ENCODE results near the gene MARVELD3.
"Not testable (repeated sequence)": the region's sequence is repeated elsewhere in the genome, so short reads cannot be mapped to it uniquely, and the experiment has no call there.

The MARVELD3 gene, protein sequence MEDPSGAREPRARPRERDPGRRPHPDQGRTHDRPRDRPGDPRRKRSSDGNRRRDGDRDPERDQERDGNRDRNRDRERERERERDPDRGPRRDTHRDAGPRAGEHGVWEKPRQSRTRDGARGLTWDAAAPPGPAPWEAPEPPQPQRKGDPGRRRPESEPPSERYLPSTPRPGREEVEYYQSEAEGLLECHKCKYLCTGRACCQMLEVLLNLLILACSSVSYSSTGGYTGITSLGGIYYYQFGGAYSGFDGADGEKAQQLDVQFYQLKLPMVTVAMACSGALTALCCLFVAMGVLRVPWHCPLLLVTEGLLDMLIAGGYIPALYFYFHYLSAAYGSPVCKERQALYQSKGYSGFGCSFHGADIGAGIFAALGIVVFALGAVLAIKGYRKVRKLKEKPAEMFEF

GRCh38 chr16:71626018-71626857 is at the start of gene MARVELD3:
MARVELD3 (plus strand) TSS chr16:71626184; CDS start chr16:71626230, 46 bp downstream.
- no peak within 1 kb of the TSS for H3K4me3 ChIP-seq (ENCODE audit: low read depth, low read length)
- TF ChIP-seq, protein P1, sequence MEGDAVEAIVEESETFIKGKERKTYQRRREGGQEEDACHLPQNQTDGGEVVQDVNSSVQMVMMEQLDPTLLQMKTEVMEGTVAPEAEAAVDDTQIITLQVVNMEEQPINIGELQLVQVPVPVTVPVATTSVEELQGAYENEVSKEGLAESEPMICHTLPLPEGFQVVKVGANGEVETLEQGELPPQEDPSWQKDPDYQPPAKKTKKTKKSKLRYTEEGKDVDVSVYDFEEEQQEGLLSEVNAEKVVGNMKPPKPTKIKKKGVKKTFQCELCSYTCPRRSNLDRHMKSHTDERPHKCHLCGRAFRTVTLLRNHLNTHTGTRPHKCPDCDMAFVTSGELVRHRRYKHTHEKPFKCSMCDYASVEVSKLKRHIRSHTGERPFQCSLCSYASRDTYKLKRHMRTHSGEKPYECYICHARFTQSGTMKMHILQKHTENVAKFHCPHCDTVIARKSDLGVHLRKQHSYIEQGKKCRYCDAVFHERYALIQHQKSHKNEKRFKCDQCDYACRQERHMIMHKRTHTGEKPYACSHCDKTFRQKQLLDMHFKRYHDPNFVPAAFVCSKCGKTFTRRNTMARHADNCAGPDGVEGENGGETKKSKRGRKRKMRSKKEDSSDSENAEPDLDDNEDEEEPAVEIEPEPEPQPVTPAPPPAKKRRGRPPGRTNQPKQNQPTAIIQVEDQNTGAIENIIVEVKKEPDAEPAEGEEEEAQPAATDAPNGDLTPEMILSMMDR (IDR thresholded peaks at IDR 0.05; ENCODE audit: low read depth, low read length) = no peak

DNA sequence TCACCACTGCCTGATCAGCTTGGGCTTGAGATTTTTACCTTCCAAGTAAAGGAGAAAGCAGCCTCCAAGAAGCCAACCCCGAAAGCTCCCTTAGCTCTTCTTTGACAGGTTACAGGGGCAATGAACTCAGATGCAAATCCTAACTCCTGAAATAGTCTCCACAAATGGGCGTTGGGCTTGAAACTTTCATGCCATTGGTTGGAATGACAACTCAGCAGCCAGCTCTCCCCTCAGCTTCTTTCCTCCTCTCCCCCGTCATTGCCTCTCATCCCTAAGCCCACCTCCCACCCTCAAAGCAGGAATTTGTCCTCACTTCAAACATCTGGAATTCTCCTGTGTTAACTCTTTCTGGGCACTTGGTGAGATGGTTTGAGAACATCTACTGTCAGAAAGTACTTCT is 49.0 kb upstream of the MARVELD3 start, which contains the start of gene TAT:
TSS of gene TAT (minus strand) at position 122 of the 400 bp plus-strand sequence. CDS start 677 bp downstream, outside the sequence.
- TF ChIP-seq, protein P1 (IDR thresholded peaks at IDR 0.05; ENCODE audit: low read depth, low read length) = no peak
- no peak within 1 kb of the TSS for H3K4me3 ChIP-seq (ENCODE audit: low read depth, low read length)

GRCh38 chr16:71582553-71582848 is 43.5 kb upstream of the MARVELD3 start:
- not testable (repeated sequence) for H3K4me3 ChIP-seq (ENCODE audit: low read depth, low read length)

DNA sequence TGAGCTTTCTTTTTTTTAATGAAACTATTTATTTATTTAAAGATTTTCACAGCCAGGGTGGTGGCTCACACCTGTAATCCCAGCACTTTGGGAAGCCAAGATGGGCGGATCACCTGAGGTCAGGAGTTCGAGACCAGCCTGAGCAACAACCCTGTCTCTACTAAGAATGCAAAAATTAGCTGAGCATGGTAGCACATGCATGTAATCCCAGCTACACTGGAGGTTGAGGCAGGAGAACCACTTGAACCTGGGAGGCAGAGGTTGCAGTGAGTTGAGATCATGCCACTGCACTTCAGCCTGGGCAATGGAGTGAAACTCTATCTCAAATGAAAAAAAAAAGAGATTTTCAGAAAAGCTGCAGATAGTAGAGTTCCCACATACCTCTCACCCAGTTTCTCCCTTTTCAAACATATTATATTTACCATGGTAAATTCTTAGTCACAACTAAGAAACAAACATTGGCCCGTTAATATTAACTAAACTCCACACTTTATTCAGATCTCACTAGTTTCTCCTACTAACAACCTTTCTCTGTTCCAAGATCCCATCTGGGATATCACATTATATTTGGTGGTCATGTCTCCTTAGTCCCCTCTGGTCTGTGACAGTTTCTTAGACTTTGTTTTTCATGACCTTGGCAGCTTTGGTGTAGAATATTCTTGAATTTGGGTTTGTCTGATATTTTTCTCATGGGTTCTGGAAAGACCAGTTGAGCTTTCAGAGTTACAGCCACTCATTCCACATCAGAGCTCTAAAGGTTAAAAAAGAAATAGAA is 41.3 kb upstream of the MARVELD3 start:
- TF ChIP-seq, protein P1 (IDR thresholded peaks at IDR 0.05; ENCODE audit: low read depth, low read length) = no peak
- no peak overlapping the region for H3K4me3 ChIP-seq (ENCODE audit: low read depth, low read length)

GRCh38 chr16:71585318-71585703 is 40.7 kb upstream of the MARVELD3 start:
- H3K4me3 ChIP-seq (ENCODE audit: low read depth, low read length) = no peak overlapping the region
- TF ChIP-seq, protein P1 (IDR thresholded peaks at IDR 0.05; ENCODE audit: low read depth, low read length) = no peak

GRCh38 chr16:71589334-71589733 is 36.6 kb upstream of the MARVELD3 start:
- H3K4me3 ChIP-seq (ENCODE audit: low read depth, low read length) = not testable (repeated sequence)

DNA sequence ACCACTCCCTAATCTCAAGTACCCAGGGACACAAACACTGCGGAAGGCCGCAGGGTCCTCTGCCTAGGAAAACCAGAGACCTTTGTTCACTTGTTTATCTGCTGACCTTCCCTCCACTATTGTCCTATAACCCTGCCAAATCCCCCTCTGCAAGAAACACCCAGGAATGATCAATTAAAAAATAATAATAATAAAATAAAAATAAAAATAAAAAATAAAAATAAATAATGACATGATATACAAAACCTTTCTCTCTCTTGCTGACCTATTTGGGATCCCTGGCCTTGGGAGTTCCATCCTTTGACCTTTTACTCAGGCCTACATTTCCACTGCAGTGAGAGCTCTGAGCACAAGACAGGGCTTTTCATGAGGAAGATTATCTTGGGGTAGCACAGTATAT is 35.9 kb upstream of the MARVELD3 start:
- H3K4me3 ChIP-seq (ENCODE audit: low read depth, low read length) = not testable (repeated sequence)

- H3K4me3 ChIP-seq (ENCODE audit: low read depth, low read length) = no peak overlapping the region
- TF ChIP-seq, protein P1 (IDR thresholded peaks at IDR 0.05; ENCODE audit: low read depth, low read length) = no peak
Measured at GRCh38 chr16:71590584-71590983, 35.4 kb upstream of the MARVELD3 start.

Measured in WI38 (cell line).